LNCaP clone FGC (cell line): ENCODE measurements around the gene ASCC2.
A peak's percentile ranks its signal among the peaks of the same experiment; 100 is the strongest.

Experiments
- DNase-seq: peaks from one replicate; pipeline ENCODE4 v3.0.0-alpha.2; 2011; ENCODE audit warnings: low read depth
- H3K4me3 ChIP-seq: 2 replicates; pipeline ENCODE4 v1.5.1; 2011; ENCODE audit warnings: mild to moderate bottlenecking, low read depth, low read length, control low read depth
- CTCF ChIP-seq: IDR thresholded peaks from 2 replicates; pipeline ENCODE4 v1.5.1; 2012; ENCODE audit warnings: mild to moderate bottlenecking; ENCODE audit not compliant: control insufficient read depth, insufficient read depth; ENCODE audit errors: extremely low read depth

The ASCC2 gene

GRCh38 chr22:29750559-29751538 is 87.2 kb downstream of the ASCC2 start:
- TF ChIP-seq CTCF, result no peak
- DNase-seq, result peak; percentile 3
- H3K4me3 ChIP-seq, result no peak overlapping the region

DNA sequence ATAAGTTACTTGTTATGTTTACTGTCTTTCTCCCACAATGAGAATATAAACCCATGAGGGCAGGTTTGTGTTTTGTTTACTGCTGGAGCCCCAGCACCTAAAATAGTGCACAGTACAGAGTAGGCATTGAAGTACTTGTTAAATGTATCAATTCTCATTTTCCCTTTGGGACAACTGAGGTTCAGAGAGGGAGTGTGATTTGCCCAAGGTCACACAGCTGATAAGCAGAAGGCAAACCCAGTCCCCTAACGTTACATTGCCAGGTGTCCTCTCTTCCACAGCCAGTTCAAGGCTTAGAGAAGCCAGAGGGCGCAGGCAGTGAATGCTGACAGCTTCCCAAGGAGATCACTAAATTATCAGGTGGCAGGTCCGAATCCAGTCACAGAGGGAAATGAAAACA is 88.0 kb downstream of the ASCC2 start:
- no peak for TF ChIP-seq CTCF
- no peak for DNase-seq
- no peak overlapping the region for H3K4me3 ChIP-seq

DNA sequence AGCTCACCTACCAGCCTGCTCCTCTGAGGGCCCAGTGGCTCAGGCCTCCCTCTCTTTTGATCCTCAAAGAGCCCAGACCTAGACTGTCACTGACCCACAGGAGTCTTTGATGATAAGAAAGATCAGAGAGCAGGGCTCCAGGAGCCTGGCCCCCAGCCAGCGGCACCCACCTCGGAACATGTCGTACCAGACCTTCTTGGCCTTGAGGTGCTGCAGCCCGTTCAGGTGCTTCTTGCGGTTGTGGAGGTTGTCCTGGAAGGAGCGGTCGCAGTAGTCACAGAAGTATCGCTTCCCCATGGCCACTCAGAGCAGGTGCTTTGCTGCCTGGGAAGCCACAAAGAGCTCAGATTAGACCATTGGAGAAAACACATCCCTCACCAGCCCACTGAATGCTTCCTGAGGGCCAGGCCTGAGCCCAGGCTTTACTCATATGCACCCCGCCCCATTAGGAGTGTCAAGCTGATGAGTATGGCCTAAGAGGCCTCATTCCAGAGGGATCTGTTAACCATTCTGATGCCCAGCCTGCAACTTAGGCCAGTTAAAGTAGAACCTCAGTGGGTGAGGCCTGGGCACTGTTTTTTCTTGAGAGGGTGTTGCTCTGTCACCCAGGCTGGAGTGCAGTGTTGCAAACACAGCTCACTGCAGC is 89.7 kb downstream of the ASCC2 start:
- no peak for DNase-seq
- no peak overlapping the region for H3K4me3 ChIP-seq
- TF ChIP-seq CTCF, result no peak

GRCh38 chr22:29747832-29748231 is 90.2 kb downstream of the ASCC2 start:
- no peak for TF ChIP-seq CTCF

DNA sequence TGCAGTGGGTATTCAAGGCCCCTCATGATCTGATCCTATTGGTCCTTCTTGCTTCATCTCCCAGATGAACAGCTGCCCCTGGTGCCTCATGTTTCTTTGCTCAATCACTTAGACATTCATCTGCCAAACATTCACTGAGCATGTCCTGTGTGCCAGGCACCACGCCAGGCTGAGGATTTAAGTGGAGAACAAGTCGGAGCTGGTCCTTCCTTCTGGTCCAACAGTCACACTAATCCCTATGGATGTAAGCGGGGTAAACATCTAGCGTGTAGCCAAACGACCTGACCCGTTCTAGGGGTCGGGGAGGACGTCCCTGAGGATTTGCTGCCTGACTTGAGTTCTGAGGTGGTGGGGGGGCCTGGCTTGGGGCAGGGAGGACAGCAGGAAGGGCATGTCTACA is 93.2 kb downstream of the ASCC2 start:
- H3K4me3 ChIP-seq, result no peak overlapping the region
- TF ChIP-seq CTCF, result no peak
- DNase-seq, result peak; percentile 58

More at GRCh38 chr22:29747832-29748231, 90.2 kb downstream of the ASCC2 start:
- no peak overlapping the region for H3K4me3 ChIP-seq
- no peak for DNase-seq

DNA sequence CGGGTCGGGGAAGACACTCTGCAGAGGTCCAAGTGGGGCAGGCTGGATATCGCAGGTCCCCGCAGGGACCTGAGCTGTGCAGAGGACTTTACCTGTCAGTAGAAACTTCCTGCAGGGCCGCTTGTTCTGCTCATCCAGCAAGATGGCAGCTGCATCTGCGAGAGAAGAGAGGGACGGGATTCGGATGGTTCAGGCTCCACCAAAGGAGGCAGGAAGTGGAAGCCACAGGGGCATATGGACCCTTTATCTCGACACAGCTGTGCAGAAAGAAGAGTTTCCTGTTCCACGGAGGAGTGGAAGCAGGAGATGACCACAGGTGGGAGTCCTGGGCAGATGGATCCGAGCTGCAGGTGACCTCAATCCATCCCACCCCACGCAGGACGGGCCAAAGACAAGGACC is 95.7 kb downstream of the ASCC2 start:
- DNase-seq, result no peak
- TF ChIP-seq CTCF, result no peak
- H3K4me3 ChIP-seq, result no peak overlapping the region
